ENCODE data around the gene EIF3M. TPM values are rescaled to one million over a fixed set of nuclear protein-coding genes. Genes with fewer than 3 reads are reported as not detected.
A peak's percentile ranks its signal among the peaks of the same experiment; 100 is the strongest.

Gene EIF3M
- total and polyA plus RNA-seq, 2 of the 8 experiments (the other 6 are each of a cell fraction or from before 2014, with no cell fraction given) = 302 to 444 TPM

- Histone ChIP-seq H3K9ac (replicated peaks in 1 of 4; ENCODE audit: extremely low read depth in 1 of 4, low read depth in 3 of 4, low read length in 3 of 4) (no peak overlapping the region), H2BK5ac (ENCODE audit: low read depth, low read length) (no peak overlapping the region), H4K20me1 (replicated peaks in 1 of 2; ENCODE audit: control insufficient read depth in 1 of 2, insufficient read depth in 2 of 2, low read length in 2 of 2) (peaks cover 6 to 8% of the 10 kb centered on the region in 2 experiments), H3K4me2 (ENCODE audit: insufficient read depth in 1 of 2, low read depth in 2 of 2, low read length in 2 of 2) (peak overlapping the region in 1 of 2 experiments; percentile 3; a peak in 2 of 4 replicates), H3K14ac (ENCODE audit: insufficient read length) (no peak overlapping the region), H3K36me3 (ENCODE audit: control insufficient read depth in 2 of 4, insufficient read depth in 4 of 4, low read length in 3 of 4) (peaks cover 13 to 35% (median 26%) of the 10 kb centered on the region in 4 experiments; a peak in 7 of 8 replicates), H3K27ac (ENCODE audit: low read depth, low read length) (no peak overlapping the region), H3K56ac (replicated peaks; ENCODE audit: insufficient read length, low read depth, low read length) (no peak overlapping the region), H3K23ac (ENCODE audit: insufficient read length) (no peak overlapping the region), H3K18ac (ENCODE audit: extremely low read depth, low read length) (no peak overlapping the region), H2AFZ (ENCODE audit: low read length) (no peak overlapping the region), H2BK15ac (ENCODE audit: low read length) (no peak overlapping the region), H3K4me1 (replicated peaks in 1 of 4; ENCODE audit: control insufficient read depth in 3 of 4, insufficient read depth in 4 of 4, low read length in 3 of 4) (peaks cover 0 to 1% (median 0%) of the 10 kb centered on the region in 4 experiments; a peak in 2 of 7 replicates), H3K4me3 (ENCODE audit: extremely low read depth in 1 of 4, insufficient read depth in 2 of 4, low read depth in 3 of 4, low read length in 4 of 4) (0 out of 8 replicates have a peak overlapping the region, but pooled peaks of 1 of the 4 experiments have one; percentile 5), H3K79me1 (ENCODE audit: low read depth, low read length) (no peaks in the 10 kb centered on the region; the same call in none of the 2 replicates), H4K8ac (ENCODE audit: extremely low read depth, insufficient read depth, low read length) (no peak overlapping the region), H3K27me3 (replicated peaks in 1 of 4; ENCODE audit: control insufficient read depth in 3 of 4, extremely low read depth in 1 of 4, insufficient read depth in 3 of 4, low read length in 3 of 4) (no peaks in the 10 kb centered on the region), H4K5ac (ENCODE audit: insufficient read length, low read depth, low read length) (no peak overlapping the region), H2BK20ac (ENCODE audit: low read length) (no peak overlapping the region), H4K91ac (replicated peaks; ENCODE audit: insufficient read length, low read length) (no peak overlapping the region), H3K79me2 (ENCODE audit: control insufficient read depth in 1 of 2, insufficient read depth in 2 of 2, low read length in 2 of 2) (peaks cover 35 to 74% of the 10 kb centered on the region in 2 experiments), H3K9me3 (ENCODE audit: insufficient read depth in 2 of 2, low read depth in 1 of 2, low read length in 1 of 2) (no peaks in the 10 kb centered on the region), H2BK120ac (replicated peaks; ENCODE audit: low read depth, low read length) (no peak overlapping the region), H2AK5ac (ENCODE audit: low read depth, low read length) (no peak overlapping the region), H2BK12ac (ENCODE audit: low read depth, low read length) (no peak overlapping the region), H3K4ac (replicated peaks; ENCODE audit: insufficient read length, low read depth, low read length) (no peak overlapping the region), H3K23me2 (ENCODE audit: low read depth, low read length) (peaks cover 5% of the 10 kb centered on the region; the same call in 1 of the 2 replicates)
- 89% methylated on average over 4 of the region's 4 CpGs; no CpG with 5 or more reads in 1 of the 2 experiments for WGBS, 2 experiments (ENCODE audit: extremely low coverage in 1 of 2, insufficient coverage in 1 of 2, insufficient read length in 1 of 2, insufficient replicate concordance in 2 of 2, low coverage in 1 of 2, low lambda C conversion rate in 2 of 2, missing lambda C conversion rate in 1 of 2)
- FAIRE-seq = no peak
- POLR2A ChIA-PET (ENCODE audit: partially characterized antibody) = interaction anchor here (0.5 to 1.9 kb wide), 5 partner anchors 8 to 394 kb away, joined by 3 to 7 read pairs (median 4); no protein-coding TSS in a partner anchor
- no peak for DNase-seq (ENCODE audit: low read depth in 1 of 2, low spot score in 2 of 2)
- CTCF ChIA-PET (ENCODE audit: partially characterized antibody) = interaction anchor here (1.1 to 1.5 kb wide), 3 partner anchors 10 to 201 kb away, joined by 3 to 5 read pairs (median 3); no protein-coding TSS in a partner anchor
- no peak for TF ChIP-seq E2F6 (IDR thresholded peaks at IDR 0.05)
These were observed 3.1 kb downstream of the EIF3M start for GRCh38 chr11:32586576-32587190.

All from H1 (cell line).